GM10847 (cell line): ENCODE results near the gene CD1D.

Experiments
- POLR2A ChIP-seq: IDR thresholded peaks from 2 replicates; pipeline ENCODE4 v1.6.1; 2011; ENCODE audit not compliant: insufficient read length; ENCODE audit errors: extremely low read depth

Gene CD1D

DNA sequence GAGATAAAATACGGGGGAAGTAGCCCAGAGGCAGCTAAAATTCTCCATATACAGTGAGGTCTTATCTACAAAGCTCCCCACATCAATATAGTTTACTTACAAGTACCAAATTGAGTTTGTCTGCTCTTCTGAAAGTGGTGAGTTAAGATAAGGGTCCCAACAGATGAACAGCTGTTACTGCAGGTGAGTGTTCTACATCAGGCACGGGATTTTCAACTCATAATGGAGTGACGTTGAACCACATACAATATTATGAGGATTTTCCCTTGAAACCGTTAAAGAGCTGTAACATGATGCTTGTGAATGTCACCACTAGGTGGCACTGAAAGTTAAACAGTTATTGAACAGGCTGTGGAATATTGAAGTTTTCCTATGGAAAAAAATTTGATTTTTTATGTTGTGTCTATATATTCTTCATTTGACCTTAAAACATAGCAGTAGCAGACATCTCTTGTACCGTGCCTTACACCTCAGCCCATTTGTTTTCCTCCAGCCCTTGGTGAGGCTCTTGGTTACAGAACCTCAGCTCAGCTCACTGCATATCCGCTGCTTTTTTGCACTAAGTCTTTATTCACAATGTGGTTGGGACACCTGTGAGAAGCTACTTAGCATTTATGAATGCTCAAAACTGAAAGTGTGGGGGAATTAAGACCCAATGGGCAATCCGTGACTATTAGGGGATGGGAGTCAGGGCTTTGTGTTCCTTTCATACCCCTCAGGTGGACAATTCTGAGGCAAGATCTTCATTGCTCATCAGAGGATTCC, 23.2 kb downstream of the CD1D start:
- TF ChIP-seq POLR2A = no peak

DNA sequence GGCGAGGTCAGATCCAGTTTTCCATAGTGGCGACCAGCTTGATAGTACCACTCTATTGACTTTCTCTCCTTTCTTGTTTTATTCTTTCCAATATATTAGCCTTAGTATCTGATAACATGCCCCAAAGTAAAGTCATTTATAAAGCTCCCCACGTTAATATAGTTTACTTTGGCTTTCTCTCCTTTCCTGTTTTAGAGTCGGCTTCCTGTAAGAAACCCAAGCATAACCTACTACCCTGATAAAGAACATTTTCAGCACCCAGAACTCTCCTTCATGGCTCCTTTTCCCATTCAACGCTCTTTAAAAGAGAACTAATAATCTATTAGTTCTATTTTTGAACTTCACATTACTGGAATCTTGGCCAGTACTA, 23.7 kb downstream of the CD1D start:
- no peak for TF ChIP-seq POLR2A

DNA sequence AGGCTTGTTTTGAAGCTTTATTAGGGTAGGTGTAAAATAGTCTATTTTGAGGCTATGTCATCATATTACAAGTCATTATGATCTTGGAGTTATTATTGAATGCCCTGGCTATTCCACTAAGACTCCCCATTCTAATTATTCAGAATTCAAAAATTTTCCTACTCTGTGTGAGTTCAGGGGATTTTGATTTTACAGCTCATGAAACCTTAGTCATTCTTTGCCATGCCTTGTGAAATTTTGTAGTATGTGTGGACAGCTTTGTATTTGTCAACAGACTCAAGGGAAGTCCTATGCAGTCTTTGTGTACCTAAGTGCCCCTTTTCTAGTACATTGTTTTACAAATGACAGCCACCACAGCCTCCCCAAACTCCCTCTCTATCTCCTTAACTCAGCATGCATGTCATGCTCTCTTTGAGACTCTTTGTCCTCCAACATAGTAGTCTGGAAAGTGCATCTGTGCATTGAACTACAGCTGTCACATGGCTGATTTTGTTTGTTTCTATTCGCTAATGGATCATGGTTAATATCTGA, 28.0 kb downstream of the CD1D start:
- no peak for TF ChIP-seq POLR2A

DNA sequence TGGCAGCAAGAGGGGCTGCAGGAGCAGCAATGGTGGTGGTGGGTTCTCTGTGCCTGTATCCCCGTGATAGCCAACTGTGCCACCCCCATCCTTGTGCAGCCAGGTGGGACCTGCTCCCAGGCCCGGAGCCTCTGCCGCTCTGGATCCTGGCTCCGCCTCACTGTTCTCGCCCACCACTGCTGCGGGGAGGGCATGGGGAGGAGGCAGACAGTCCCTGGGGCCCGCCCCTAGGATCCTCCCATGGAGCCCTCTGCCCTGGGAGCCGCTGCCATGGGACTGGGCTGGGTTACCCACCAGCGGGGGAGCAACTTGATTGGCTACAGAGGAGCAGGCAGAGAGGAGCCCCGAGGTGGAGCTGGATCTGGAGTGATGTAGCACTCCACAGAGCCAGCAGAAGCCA, 31.6 kb downstream of the CD1D start:
- no peak for TF ChIP-seq POLR2A

DNA sequence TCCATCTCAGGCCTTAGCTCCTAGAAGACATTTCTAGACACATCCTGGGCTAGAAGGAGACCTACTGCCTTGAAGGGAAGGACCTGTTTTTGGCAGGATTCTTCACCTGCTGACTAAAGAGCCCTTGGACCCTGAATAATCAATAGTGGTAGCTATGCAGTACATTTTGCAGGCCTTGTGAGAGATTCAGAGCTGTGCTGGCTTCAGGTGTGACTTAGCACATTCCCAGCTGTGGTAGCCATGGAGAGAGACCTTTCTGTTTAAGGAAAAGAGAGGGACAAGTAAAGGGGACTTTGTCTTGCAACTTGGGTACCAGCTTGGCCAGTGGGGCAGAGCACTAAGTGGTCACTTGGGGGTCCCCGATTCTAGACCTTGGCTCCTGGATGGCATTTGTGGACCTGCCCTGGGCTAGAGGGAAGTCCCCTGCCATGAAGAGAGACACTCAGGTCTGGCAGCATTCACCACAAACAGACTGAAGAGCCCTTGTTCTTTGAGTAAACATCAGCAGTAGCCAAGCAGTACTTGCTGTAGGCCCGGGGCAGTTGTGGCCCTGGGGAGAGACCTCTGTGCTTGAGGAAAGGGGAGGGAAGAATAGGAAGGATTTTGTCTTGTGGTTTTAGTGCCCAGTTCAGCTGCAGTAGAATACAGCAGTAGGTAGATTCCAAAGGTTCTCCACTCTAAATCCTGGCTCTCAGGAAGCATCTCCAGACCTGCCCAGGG, 47.4 kb downstream of the CD1D start:
- no peak for TF ChIP-seq POLR2A
